Fibroblast of peridontal ligament (primary cell): Measurements from ENCODE around the gene HEBP2.
A peak's percentile ranks its signal among the peaks of the same experiment; 100 is the strongest.

ENCODE experiments used
- DNase-seq: peaks from one replicate; pipeline ENCODE4 v3.0.0-alpha.2; 2010; ENCODE audit errors: extremely low read depth

HEBP2 gene

GRCh38 chr6:138397128-138398122, 6.6 kb upstream of the HEBP2 start:
- peak; percentile 44 for DNase-seq

- DNase-seq: peak; percentile 9
Observed at GRCh38 chr6:138400326-138400725, 3.7 kb upstream of the HEBP2 start.

GRCh38 chr6:138401960-138402837, 1.8 kb upstream of the HEBP2 start:
- DNase-seq: no peak

GRCh38 chr6:138402838-138403187, 1.2 kb upstream of the HEBP2 start:
- DNase-seq: no peak

- DNase-seq: no peak
Observed at GRCh38 chr6:138403324-138403800, 661 bp upstream of the HEBP2 start.

GRCh38 chr6:138404666-138405337, 779 bp downstream of the HEBP2 start:
- peak; percentile 21 for DNase-seq

- DNase-seq: no peak
Observed at GRCh38 chr6:138405816-138406413, 1.9 kb downstream of the HEBP2 start.

- DNase-seq: no peak
Observed at GRCh38 chr6:138406443-138406842, 2.4 kb downstream of the HEBP2 start.

- DNase-seq: peak; percentile 81
Observed at GRCh38 chr6:138410048-138410735, 6.2 kb downstream of the HEBP2 start.

- DNase-seq: peak; percentile 63
Observed at GRCh38 chr6:138410972-138411880, 7.2 kb downstream of the HEBP2 start.

GRCh38 chr6:138415125-138415524, 11.1 kb downstream of the HEBP2 start:
- no peak for DNase-seq

- DNase-seq: no peak
Observed at GRCh38 chr6:138416206-138416605, 12.2 kb downstream of the HEBP2 start.

- DNase-seq: no peak
Observed at GRCh38 chr6:138417493-138418117, 13.6 kb downstream of the HEBP2 start.

GRCh38 chr6:138418118-138418742, 14.2 kb downstream of the HEBP2 start:
- no peak for DNase-seq

- no peak for DNase-seq
Observed at GRCh38 chr6:138419766-138420165, 15.7 kb downstream of the HEBP2 start.

- DNase-seq: no peak
Observed at GRCh38 chr6:138420356-138420755, 16.3 kb downstream of the HEBP2 start.

- DNase-seq: no peak
Observed at GRCh38 chr6:138421089-138421488, 17.1 kb downstream of the HEBP2 start.

GRCh38 chr6:138421608-138422007, 17.6 kb downstream of the HEBP2 start:
- no peak for DNase-seq

- no peak for DNase-seq
Observed at GRCh38 chr6:138422861-138423260, 18.8 kb downstream of the HEBP2 start.
